ENCODE data around the gene TARM1. TPM values are rescaled to one million over a fixed set of nuclear protein-coding genes. Genes with fewer than 3 reads are reported as not detected.

TARM1 gene
- total RNA-seq, 1 donor from 2014 or later: not detected

- DNase-seq (ENCODE audit: low read depth in 2 of 2): peak in 1 of 2 donors; percentile 83
Measured at GRCh38 chr19:54035215-54036178, 45.7 kb downstream of the TARM1 start.

GRCh38 chr19:54030895-54031586 lies 50.1 kb downstream of the TARM1 start:
- DNase-seq (ENCODE audit: low read depth in 2 of 2): peak in 1 of 2 donors; percentile 49

- peak; percentile 35 to 79 for DNase-seq (ENCODE audit: low read depth in 2 of 2)
Measured at GRCh38 chr19:54029930-54030490, 51.2 kb downstream of the TARM1 start.

- no peak for DNase-seq (ENCODE audit: low read depth in 2 of 2)
Measured at GRCh38 chr19:54029301-54029700, 51.9 kb downstream of the TARM1 start.

GRCh38 chr19:54026656-54027055 lies 54.5 kb downstream of the TARM1 start:
- no peak for DNase-seq (ENCODE audit: low read depth in 2 of 2)

GRCh38 chr19:54024660-54025059 lies 56.5 kb downstream of the TARM1 start:
- DNase-seq (ENCODE audit: low read depth in 2 of 2): no peak

- no peak for DNase-seq (ENCODE audit: low read depth in 2 of 2)
Measured at GRCh38 chr19:54023191-54023590, 58.0 kb downstream of the TARM1 start.

GRCh38 chr19:54021932-54022331 lies 59.2 kb downstream of the TARM1 start:
- no peak for DNase-seq (ENCODE audit: low read depth in 2 of 2)

- no peak for DNase-seq (ENCODE audit: low read depth in 2 of 2)
Measured at GRCh38 chr19:54021363-54021762, 59.8 kb downstream of the TARM1 start.

Other genes starting within 250 kb of the TARM1 start
- 5.9 and 12.5 TPM in 2 replicates for gene MYADM, start 213.5 kb downstream of the TARM1 start, total RNA-seq
- not detected in 2 replicates for gene PRKCG, start 199.2 kb downstream of the TARM1 start, total RNA-seq
- gene CACNG7, start 172.1 kb downstream of the TARM1 start, total RNA-seq: not detected in 2 replicates
- 0.13 TPM in 2 replicates for gene CACNG8, start 118.4 kb downstream of the TARM1 start, total RNA-seq
- gene CACNG6, start 89.7 kb downstream of the TARM1 start, total RNA-seq: 0.38 and 0.77 TPM in 2 replicates
- not detected in 2 replicates for gene VSTM1, start 17.5 kb downstream of the TARM1 start, total RNA-seq
- under 0.01 TPM in 1 of 2 replicates, not detected in the other for gene OSCAR, start 19.4 kb upstream of the TARM1 start, total RNA-seq
- 17.1 and 19.8 TPM in 2 replicates for gene NDUFA3, start 21.5 kb upstream of the TARM1 start, total RNA-seq
- gene TFPT, start 34.3 kb upstream of the TARM1 start, total RNA-seq: 19.1 and 19.6 TPM in 2 replicates
- 60.3 and 64.5 TPM in 2 replicates for gene PRPF31, start 34.4 kb upstream of the TARM1 start, total RNA-seq
- 4.9 and 6.7 TPM in 2 replicates for gene CNOT3, start 56.4 kb upstream of the TARM1 start, total RNA-seq
- 4.4 TPM in 2 replicates for gene LENG1, start 78.4 kb upstream of the TARM1 start, total RNA-seq
- gene TMC4, start 91.8 kb upstream of the TARM1 start, total RNA-seq: 0.25 TPM in 1 of 2 replicates, not detected in the other
- gene MBOAT7, start 108.2 kb upstream of the TARM1 start, total RNA-seq: 10.1 and 20.5 TPM in 2 replicates
- gene TSEN34, start 109.9 kb upstream of the TARM1 start, total RNA-seq: 45.4 and 50.3 TPM in 2 replicates
- 2,300 and 2,729 TPM in 2 replicates for gene RPS9, start 119.5 kb upstream of the TARM1 start, total RNA-seq
- not detected in 2 replicates for gene LILRB3, start 141.6 kb upstream of the TARM1 start, total RNA-seq
- gene LILRA6, start 161.4 kb upstream of the TARM1 start, total RNA-seq: not detected in 2 replicates
- not detected in 2 replicates for gene LILRB5, start 175.9 kb upstream of the TARM1 start, total RNA-seq
- gene LILRB2, start 199.7 kb upstream of the TARM1 start, total RNA-seq: not detected in 2 replicates
- gene LILRA5, start 231.8 kb upstream of the TARM1 start, total RNA-seq: not detected in 2 replicates

All from dermis microvascular lymphatic vessel endothelial cell (primary cell).